ENCODE data around the gene SEPSECS.
A peak's percentile ranks its signal among the peaks of the same experiment; 100 is the strongest.

The SEPSECS gene

GRCh38 chr4:25159837-25160713, at the start of gene SEPSECS:
Gene SEPSECS (minus strand): TSS chr4:25160449. CDS start chr4:25160369, 80 bp downstream.
- peak; percentile 87 to 92 (median 88) for DNase-seq (ENCODE audit: low read depth in 4 of 4, low spot score in 1 of 4)

GRCh38 chr4:25209702-25210101, 49.5 kb upstream of the SEPSECS start:
- DNase-seq (ENCODE audit: low read depth in 4 of 4, low spot score in 1 of 4) = no peak

GRCh38 chr4:25207997-25208396, 47.7 kb upstream of the SEPSECS start:
- DNase-seq (ENCODE audit: low read depth in 4 of 4, low spot score in 1 of 4) = no peak

- no peak for DNase-seq (ENCODE audit: low read depth in 4 of 4, low spot score in 1 of 4)
Measured at GRCh38 chr4:25198713-25199112, 38.5 kb upstream of the SEPSECS start.

GRCh38 chr4:25190407-25190806, 30.2 kb upstream of the SEPSECS start:
- DNase-seq (ENCODE audit: low read depth in 4 of 4, low spot score in 1 of 4) = no peak

GRCh38 chr4:25184056-25184455, 23.8 kb upstream of the SEPSECS start:
- no peak for DNase-seq (ENCODE audit: low read depth in 4 of 4, low spot score in 1 of 4)

- DNase-seq (ENCODE audit: low read depth in 4 of 4, low spot score in 1 of 4) = no peak
Measured at GRCh38 chr4:25182937-25183336, 22.7 kb upstream of the SEPSECS start.

GRCh38 chr4:25180524-25181131, 20.4 kb upstream of the SEPSECS start:
- DNase-seq (ENCODE audit: low read depth in 4 of 4, low spot score in 1 of 4) = peak in 2 of 4 experiments; percentile 15 to 16

GRCh38 chr4:25178838-25179261, 18.6 kb upstream of the SEPSECS start:
- no peak for DNase-seq (ENCODE audit: low read depth in 4 of 4, low spot score in 1 of 4)

- no peak for DNase-seq (ENCODE audit: low read depth in 4 of 4, low spot score in 1 of 4)
Measured at GRCh38 chr4:25177147-25177546, 16.9 kb upstream of the SEPSECS start.

GRCh38 chr4:25174674-25175073, 14.4 kb upstream of the SEPSECS start:
- DNase-seq (ENCODE audit: low read depth in 4 of 4, low spot score in 1 of 4) = no peak

GRCh38 chr4:25172961-25173915, 13.0 kb upstream of the SEPSECS start:
- DNase-seq (ENCODE audit: low read depth in 4 of 4, low spot score in 1 of 4) = no peak

GRCh38 chr4:25171201-25171865, 11.1 kb upstream of the SEPSECS start:
- no peak for DNase-seq (ENCODE audit: low read depth in 4 of 4, low spot score in 1 of 4)

GRCh38 chr4:25169446-25169845, 9.2 kb upstream of the SEPSECS start:
- DNase-seq (ENCODE audit: low read depth in 4 of 4, low spot score in 1 of 4) = no peak

GRCh38 chr4:25165916-25166315, 5.7 kb upstream of the SEPSECS start:
- no peak for DNase-seq (ENCODE audit: low read depth in 4 of 4, low spot score in 1 of 4)

- DNase-seq (ENCODE audit: low read depth in 4 of 4, low spot score in 1 of 4) = no peak
Measured at GRCh38 chr4:25163196-25163595, 2.9 kb upstream of the SEPSECS start.

- no peak for DNase-seq (ENCODE audit: low read depth in 4 of 4, low spot score in 1 of 4)
Measured at GRCh38 chr4:25162566-25162965, 2.3 kb upstream of the SEPSECS start.

GRCh38 chr4:25161593-25161950, 1.3 kb upstream of the SEPSECS start:
- no peak for DNase-seq (ENCODE audit: low read depth in 4 of 4, low spot score in 1 of 4)

- DNase-seq (ENCODE audit: low read depth in 4 of 4, low spot score in 1 of 4) = no peak
Measured at GRCh38 chr4:25160714-25161592, 704 bp upstream of the SEPSECS start.

- DNase-seq (ENCODE audit: low read depth in 4 of 4, low spot score in 1 of 4) = no peak
Measured at GRCh38 chr4:25158817-25159216, 1.4 kb downstream of the SEPSECS start.

All from stimulated activated CD4-positive, alpha-beta T cell treated with anti-CD3 and anti-CD28 coated beads, Interleukin-1b, Interleukin-23, amount 100 ng/mL, for 24 hours (primary cell).